Right lobe of liver (tissue), 6 donors: ENCODE data around the gene RAVER2. TPM values are rescaled to one million over a fixed set of nuclear protein-coding genes. Genes with fewer than 3 reads are reported as not detected.
"Not testable (repeated sequence)": the region's sequence is repeated elsewhere in the genome, so short reads cannot be mapped to it uniquely, and the experiment has no call there.

Experiments
- ATAC-seq, 4 donors: fragments of 200-7000 bp; cut with Tn5 transposase; one replicate each; pipeline ENCODE4 v1.9.1; 2020; ENCODE audit warnings: mild to moderate bottlenecking in 4 of 4, moderate library complexity in 4 of 4
- DNase-seq, 3 donors: peaks; one replicate each; pipeline ENCODE4 v3.0.0-alpha.2; 2020
- H3K27ac ChIP-seq, 3 donors: fragments of 200-600 bp; one replicate each; pipeline ENCODE4 v1.8.0; 2022
- H3K27me3 ChIP-seq, 2 donors: fragments of 200-600 bp; one replicate each; pipeline ENCODE4 v1.8.0; 2022
- H3K36me3 ChIP-seq, 4 donors: fragments of 200-600 bp; sonication (generic) in 1 of 4; one replicate each; pipeline versions ENCODE4 v1.5.1 to v1.8.0; 2017 to 2022; ENCODE audit warnings: control low read depth in 1 of 4
- H3K4me1 ChIP-seq, 4 donors: fragments of 200-600 bp; sonication (generic) in 1 of 4; one replicate each; pipeline versions ENCODE4 v1.5.1 to v1.8.0; 2017 to 2022; ENCODE audit warnings: control low read depth in 1 of 4
- H3K4me3 ChIP-seq, 3 donors: fragments of 200-600 bp; one replicate each; pipeline ENCODE4 v1.8.0; 2022
- H3K9me3 ChIP-seq, 4 donors: fragments of 200-600 bp; sonication (generic) in 1 of 4; one replicate each; pipeline versions ENCODE4 v1.5.1 to v1.8.0; 2017 to 2022; ENCODE audit warnings: control low read depth in 1 of 4
- POLR2A ChIP-seq: fragments of 450-650 bp; IDR thresholded peaks from one replicate; pipeline ENCODE4 v1.6.1; 2017; ENCODE audit warnings: antibody characterized with exemption, mild to moderate bottlenecking
- WGBS: methylation state at CpG from one replicate; pipeline ENCODE4 v1.1.6; 2018; ENCODE audit warnings: low coverage, low lambda C conversion rate; ENCODE audit not compliant: insufficient coverage; ENCODE audit errors: missing lambda C conversion rate; 5-methylcytosine and 5-hydroxymethylcytosine counted together
- intact Hi-C, 2 donors: fragments of 100-400 bp; cut with DNase I; formaldehyde crosslinking; loops; one replicate each; pipeline versions ENCODE4 v1.11.2 to v1.14.1; 2022
- total RNA-seq, 6 experiments: library from RNA; depleted of rRNA in 2 of 6; stranded (reverse); fragments of >200 nt in 2 of 6; fragmentation: NEBNext Ultra II Directional in 3 of 6; extraction: Animal tissue kit (Norgen Biotek cat#: 25700) in 3 of 6; gene quantifications; one replicate each; pipeline versions ENCODE4 v1.1.0 to v1.2.4, GENCODE V29; 2016 to 2023
- TF ChIP-seq, protein P1 (sequence below), 4 donors: fragments of 200-600 bp in 3 of 4; fragments of 450-650 bp in 1 of 4; IDR thresholded peaks; one replicate each; pipeline versions ENCODE4 v1.5.1 to v1.8.0; 2016 to 2022; ENCODE audit warnings: antibody characterized with exemption in 4 of 4, mild to moderate bottlenecking in 2 of 4
- donor health status: DM: no; HTN: yes; CAD: no.
- donor health status: DM: no; HTN: no; CAD: no.
- donor health status: DM: no; HTN: no; CAD: no.
- donor health status: DM: no; HTN: yes; CAD: no.
- donor health status: DM: no; HTN: yes; CAD: no.

The RAVER2 gene
- total RNA-seq, 6 experiments from 2014 or later: 0.51 to 0.91 (median 0.77) TPM

GRCh38 chr1:64733581-64734286 is 11.1 kb upstream of the RAVER2 start:
- no peak for DNase-seq
- no peaks in the 10 kb centered on the region for H3K36me3 ChIP-seq
- H3K4me3 ChIP-seq: no peak overlapping the region
- no peak for ATAC-seq
- H3K27me3 ChIP-seq: no peaks in the 10 kb centered on the region
- no peaks in the 10 kb centered on the region for H3K9me3 ChIP-seq
- intact Hi-C loops: no loop called here
- TF ChIP-seq, protein P1, sequence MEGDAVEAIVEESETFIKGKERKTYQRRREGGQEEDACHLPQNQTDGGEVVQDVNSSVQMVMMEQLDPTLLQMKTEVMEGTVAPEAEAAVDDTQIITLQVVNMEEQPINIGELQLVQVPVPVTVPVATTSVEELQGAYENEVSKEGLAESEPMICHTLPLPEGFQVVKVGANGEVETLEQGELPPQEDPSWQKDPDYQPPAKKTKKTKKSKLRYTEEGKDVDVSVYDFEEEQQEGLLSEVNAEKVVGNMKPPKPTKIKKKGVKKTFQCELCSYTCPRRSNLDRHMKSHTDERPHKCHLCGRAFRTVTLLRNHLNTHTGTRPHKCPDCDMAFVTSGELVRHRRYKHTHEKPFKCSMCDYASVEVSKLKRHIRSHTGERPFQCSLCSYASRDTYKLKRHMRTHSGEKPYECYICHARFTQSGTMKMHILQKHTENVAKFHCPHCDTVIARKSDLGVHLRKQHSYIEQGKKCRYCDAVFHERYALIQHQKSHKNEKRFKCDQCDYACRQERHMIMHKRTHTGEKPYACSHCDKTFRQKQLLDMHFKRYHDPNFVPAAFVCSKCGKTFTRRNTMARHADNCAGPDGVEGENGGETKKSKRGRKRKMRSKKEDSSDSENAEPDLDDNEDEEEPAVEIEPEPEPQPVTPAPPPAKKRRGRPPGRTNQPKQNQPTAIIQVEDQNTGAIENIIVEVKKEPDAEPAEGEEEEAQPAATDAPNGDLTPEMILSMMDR (IDR thresholded peaks at IDR 0.05): no peak
- no peak for TF ChIP-seq POLR2A
- 74% methylated on average over 3 of the region's 3 CpGs for WGBS
- H3K4me1 ChIP-seq: no peaks in the 10 kb centered on the region
- no peak overlapping the region for H3K27ac ChIP-seq

GRCh38 chr1:64734287-64734652 is 10.6 kb upstream of the RAVER2 start:
- intact Hi-C loops: no loop called here
- H3K9me3 ChIP-seq: no peaks in the 10 kb centered on the region
- no peak for ATAC-seq
- TF ChIP-seq, protein P1 (IDR thresholded peaks at IDR 0.05): no peak
- no peak for TF ChIP-seq POLR2A
- H3K27me3 ChIP-seq: no peaks in the 10 kb centered on the region
- no peaks in the 10 kb centered on the region for H3K4me1 ChIP-seq
- WGBS: 66% methylated on average over 3 of the region's 3 CpGs
- no peaks in the 10 kb centered on the region for H3K36me3 ChIP-seq
- no peak overlapping the region for H3K27ac ChIP-seq
- H3K4me3 ChIP-seq: no peak overlapping the region
- no peak for DNase-seq

DNA sequence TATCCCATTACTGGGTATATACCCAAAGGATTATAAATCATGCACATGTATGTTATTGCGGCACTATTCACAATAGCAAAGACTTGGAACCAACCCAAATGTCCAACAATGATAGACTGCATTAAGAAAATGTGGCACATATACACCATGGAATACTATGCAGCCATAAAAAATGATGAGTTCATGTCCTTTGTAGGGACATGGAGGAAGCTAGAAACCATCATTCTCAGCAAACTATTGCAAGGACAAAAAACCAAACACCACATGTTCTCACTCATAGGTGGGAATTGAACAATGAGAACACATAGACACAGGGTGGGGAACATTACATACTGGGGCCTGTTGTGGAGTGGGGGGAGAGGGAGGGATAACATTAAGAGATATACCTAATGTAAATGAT is 4.2 kb upstream of the RAVER2 start:
- DNase-seq, H3K27ac ChIP-seq, H3K36me3 ChIP-seq, intact Hi-C loops, ATAC-seq, H3K9me3 ChIP-seq, H3K27me3 ChIP-seq, H3K4me1 ChIP-seq, H3K4me3 ChIP-seq: not testable (repeated sequence)
- 50% methylated on average over 1 of the region's 1 CpG for WGBS

DNA sequence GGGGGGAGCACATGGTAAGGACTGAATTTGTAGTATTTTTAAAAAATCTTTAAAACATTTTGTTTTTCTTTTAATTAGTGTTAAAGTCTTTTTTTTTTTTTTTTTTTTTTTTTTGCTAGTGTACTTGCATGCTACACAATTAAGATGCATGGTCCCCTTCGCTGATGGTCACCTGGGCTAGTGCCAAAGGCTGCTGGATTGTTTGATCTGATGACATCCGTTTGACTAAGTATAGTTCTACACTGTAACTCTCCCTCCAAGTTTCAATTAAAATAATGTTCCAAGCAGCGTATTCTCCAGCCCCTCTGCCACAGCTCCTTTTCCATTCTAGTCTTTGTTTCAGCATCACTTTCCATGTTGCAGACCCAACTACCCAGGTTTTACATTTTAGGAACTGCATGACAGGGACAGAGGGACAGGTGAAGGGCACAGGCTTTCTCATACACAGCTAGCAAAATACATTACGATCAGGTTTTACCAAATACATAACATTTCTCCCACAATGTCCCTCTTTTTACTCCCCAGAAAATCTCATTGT is 852 bp upstream of the RAVER2 start:
- intact Hi-C loops: no loop called here
- H3K9me3 ChIP-seq: no peaks in the 10 kb centered on the region
- no peak overlapping the region for H3K27ac ChIP-seq
- H3K4me1 ChIP-seq: no peaks in the 10 kb centered on the region
- H3K36me3 ChIP-seq: no peaks in the 10 kb centered on the region
- no peak for TF ChIP-seq POLR2A
- TF ChIP-seq, protein P1 (IDR thresholded peaks at IDR 0.05): no peak
- no peak for DNase-seq
- 17% methylated on average over 4 of the region's 4 CpGs for WGBS
- H3K27me3 ChIP-seq: no peaks in the 10 kb centered on the region
- no peak for ATAC-seq
- H3K4me3 ChIP-seq: peak overlapping the region; percentile 48 to 60 (median 53)

GRCh38 chr1:64745181-64745985 is 508 bp downstream of the RAVER2 start:
- peak in 2 of 3 donors; percentile 18 to 58 for DNase-seq

More at GRCh38 chr1:64745181-64745985, 508 bp downstream of the RAVER2 start:
- TF ChIP-seq, protein P1 (IDR thresholded peaks at IDR 0.05): no peak
- no peak for TF ChIP-seq POLR2A
- ATAC-seq: peak; percentile 52 to 63 (median 57)
- Histone ChIP-seq H3K9me3 (no peaks in the 10 kb centered on the region), H3K27ac (peak overlapping the region in 2 of 3 donors; percentile 33 to 38), H3K36me3 (no peaks in the 10 kb centered on the region), H3K27me3 (no peaks in the 10 kb centered on the region), H3K4me3 (peak overlapping the region; percentile 48 to 60 (median 53)), H3K4me1 (no peaks in the 10 kb centered on the region)
- intact Hi-C loops: no loop called here
- 4% methylated on average over 16 of the region's 67 CpGs for WGBS
